HG03469 (cell line): ENCODE data around the gene SPPL2A.

Source experiments
- ATAC-seq: cut with Tn5 transposase; IDR thresholded peaks from one replicate; pipeline ENCODE4 v1.9.1; 2021; ENCODE audit warnings: mild to moderate bottlenecking, moderate library complexity, moderate number of reproducible peaks; ENCODE audit not compliant: unreplicated experiment

SPPL2A gene

DNA sequence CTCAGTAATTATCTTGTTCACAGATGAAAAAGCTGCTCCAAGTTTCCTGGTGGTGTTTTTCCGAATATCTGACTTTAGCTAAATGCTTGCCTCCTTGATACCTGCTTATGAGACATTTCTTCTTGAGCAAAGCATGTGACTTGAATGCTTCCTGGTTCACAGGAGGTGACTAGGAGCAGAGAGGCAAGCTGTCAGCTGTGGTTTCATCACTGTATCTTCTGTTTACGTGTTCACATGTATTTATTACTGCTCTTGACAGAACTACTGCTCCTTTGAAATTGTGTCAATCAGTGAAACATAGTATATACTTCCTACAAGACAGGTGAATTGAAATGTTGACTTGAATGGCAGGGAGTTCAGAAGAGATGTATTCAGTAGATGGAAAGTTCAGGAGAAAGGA is 8.9 kb upstream of the SPPL2A start:
- ATAC-seq = no peak

DNA sequence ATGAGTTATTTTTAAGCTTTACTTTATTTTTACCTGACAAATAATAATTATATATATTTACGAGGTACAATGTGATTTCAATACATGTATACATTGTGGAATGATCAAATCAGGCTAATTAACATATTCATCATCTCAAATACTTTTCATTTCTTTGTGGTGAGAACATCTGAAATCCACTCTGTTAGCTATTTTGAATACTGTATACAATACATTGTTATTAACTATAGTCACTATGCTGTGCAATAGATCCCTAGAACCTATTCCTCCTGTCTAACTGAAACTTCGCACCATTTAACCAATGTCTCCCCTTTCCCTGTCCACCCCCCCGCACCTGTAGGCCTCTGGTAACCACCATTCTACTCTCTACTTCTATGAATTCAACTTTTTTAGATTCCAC is 7.9 kb upstream of the SPPL2A start:
- ATAC-seq = no peak

DNA sequence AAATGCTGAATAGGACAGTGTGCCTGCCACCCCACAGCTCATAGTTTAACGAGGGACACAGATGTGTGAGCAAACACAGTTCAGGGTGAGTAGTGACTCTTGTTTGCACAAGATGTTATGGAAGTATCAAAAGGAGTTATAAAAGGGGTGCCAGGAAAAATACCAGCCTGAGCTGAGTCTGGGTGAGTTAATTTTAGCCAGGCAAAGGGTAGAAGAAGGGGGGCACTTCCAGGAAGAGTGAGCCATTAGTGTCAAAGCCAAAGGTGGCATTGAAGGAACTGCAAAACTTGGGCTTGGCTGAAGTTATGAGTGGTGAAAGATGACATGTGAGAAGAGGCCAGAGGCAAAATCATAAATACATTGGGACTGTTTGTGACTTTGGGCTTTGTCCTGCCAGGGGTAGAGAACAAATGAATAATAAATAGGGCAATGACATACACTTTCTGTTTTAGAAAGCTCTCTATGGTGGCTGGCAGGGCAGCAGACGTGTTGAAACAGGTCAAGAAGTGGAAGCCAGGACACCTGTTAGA is 1.9 kb upstream of the SPPL2A start:
- no peak for ATAC-seq

DNA sequence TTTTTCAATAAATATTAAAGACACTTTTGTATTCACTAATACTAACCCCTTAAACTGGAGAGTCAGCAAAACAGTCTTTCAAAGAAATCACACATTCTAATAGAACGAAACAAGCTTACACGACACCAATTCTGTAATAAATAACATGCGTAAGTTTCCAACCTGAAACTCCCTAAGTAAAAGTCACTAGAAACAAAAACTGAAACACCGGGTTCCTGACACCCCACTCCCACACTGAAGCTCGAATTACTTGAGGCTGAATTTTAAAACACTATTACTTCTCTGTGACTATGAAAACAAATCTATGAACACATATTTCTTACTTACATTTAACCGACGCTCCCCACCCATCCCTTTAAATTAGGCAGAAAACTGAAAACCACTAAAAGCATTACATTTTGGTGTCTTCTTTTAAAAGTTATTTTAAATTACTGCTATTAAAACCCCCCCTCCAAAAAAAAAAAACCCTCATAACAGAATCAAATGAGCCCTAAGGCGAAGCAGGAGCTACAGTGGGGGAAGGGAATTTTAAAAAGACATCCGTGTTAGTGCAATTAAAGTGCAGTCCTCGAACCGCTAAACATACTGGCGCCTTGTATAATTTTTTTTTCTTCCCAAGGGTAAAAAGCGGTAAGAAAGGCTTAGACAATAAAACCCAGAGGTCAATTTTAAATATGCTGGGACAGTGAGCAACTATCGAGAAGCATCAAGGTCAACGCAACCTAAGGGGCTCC is 878 bp downstream of the SPPL2A start:
- no peak for ATAC-seq

DNA sequence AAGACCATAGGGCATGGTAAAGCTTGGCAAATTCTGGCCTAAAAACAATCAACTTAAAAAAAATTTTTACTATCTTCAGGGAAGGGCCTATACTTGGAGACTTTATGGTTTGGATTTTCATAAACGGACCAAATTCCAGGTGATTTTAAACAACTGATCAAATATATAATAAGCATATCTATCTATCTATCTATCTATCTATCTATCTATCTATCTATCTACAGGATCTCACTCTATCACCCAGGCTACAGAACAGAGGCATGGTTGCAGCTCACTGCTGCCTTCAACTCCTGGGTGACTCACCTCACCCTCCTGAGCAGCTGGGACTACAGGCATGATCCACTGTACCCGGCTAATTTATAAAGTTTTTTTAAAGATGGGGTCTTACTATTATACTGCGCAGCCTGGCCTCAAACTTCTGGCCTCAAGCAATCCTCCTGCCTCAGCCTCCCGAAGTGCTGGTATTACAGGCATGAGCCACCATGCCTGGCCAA is 6.7 kb downstream of the SPPL2A start:
- no peak for ATAC-seq

DNA sequence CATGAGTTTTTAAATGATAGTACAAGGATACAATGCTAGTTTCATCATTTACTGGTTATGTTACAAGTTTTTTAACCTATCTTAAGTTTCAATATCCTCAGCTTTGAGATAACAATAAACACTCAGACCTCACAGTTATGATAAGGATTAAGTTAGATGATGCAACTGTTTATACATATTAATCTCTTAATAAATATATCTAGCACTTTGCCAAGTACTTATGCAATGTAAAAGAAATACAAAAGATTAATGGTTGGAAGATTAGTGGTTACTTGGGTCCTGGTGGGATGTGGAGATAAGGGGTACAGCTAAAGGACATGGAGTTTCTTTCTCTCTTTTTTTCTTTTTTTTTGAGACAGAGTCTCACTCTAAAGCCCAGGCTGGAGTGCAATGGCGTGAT is 12.0 kb downstream of the SPPL2A start:
- no peak for ATAC-seq

DNA sequence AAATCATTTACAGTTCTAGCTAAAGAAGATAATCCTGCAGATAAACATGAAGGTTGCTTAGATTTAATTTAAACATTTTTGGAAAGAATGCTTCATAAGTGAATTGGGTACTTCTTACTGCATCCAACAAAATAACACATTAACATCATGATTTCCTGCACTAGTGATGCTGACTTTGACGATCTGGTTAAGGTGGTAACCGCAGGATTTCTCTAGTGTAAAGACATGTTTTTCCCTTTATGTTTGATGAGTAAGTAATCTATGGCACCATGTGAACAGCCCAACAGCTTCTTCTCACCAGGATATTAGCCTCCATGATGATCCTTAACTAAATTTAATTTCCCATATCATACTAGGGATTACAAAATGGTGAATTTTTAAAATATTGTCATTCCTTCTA is 14.1 kb downstream of the SPPL2A start:
- no peak for ATAC-seq

DNA sequence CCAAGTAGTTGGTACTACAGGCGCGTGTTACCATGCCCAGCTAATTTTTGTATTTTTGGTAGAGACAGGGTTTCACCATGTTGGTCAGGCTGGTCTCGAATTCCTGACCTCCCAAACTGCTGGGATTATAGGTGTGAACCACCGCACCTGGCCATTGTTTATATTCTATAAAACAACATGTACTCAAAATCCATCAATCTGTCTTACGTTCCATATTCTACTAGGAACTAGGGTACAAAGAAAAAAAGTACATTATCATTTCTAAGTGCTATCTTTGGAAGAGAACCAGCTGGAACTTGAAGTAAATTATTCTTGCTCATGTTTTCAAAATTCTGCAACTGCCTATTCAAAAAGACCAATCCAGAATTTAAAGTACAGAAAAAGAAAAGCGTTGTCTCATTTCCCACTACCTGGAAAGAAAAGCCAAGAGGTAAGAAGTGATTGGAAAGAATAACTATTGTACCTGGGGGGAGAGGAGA is 15.2 kb downstream of the SPPL2A start:
- no peak for ATAC-seq

DNA sequence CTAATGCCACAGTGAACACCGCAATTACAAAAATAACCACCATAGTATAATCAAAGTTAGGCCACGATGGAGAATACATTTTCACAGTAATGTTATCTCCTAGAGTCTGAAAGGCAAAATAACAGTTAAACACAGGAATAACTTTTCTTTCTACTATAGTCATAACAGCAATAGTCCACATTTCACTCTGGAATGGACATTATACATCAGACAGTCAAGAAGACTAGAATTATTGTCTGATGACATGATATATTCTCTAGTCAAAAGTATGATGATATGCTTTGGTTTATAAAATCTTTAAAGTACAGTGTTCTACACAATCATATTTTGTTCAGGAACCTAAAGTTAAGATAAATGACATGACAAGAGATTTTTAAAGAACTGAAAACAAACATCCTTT is 18.0 kb downstream of the SPPL2A start:
- no peak for ATAC-seq

DNA sequence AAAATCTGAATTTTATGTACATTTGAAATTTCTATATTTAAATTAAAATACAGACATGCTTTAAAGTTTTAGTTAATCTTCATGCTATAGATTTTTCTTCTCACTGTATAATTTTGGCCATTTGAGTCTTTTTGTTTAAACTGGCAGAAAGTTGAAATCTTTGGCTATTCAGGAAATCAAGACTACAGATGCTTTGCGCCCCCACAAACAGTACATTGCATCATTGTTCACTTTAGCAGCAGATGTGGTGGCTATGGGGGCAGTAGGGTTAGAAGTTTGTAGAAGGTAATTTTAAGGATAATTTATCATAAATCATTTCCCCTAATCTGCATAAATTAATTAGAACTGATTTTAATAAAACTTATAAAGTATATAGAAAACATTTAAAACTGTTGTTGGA is 20.9 kb downstream of the SPPL2A start:
- no peak for ATAC-seq

DNA sequence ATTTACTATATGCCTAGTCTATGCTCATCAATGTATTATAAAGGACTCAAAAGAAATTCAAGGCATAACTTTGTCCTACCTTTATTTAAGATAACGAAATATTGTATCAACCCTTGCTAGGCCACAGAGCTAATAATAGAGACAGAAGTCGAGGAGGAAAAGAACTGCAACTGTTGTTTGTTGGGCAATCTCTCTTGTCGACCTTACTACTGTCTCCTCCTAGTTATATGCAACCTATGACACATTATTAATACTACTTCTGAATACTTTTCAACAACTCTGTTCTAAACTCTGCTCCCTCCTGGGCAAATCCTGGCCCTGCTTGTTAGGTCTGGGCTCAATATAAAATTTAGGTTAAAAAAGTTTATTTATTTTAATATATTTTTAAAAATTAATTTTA is 24.6 kb downstream of the SPPL2A start:
- ATAC-seq = no peak

DNA sequence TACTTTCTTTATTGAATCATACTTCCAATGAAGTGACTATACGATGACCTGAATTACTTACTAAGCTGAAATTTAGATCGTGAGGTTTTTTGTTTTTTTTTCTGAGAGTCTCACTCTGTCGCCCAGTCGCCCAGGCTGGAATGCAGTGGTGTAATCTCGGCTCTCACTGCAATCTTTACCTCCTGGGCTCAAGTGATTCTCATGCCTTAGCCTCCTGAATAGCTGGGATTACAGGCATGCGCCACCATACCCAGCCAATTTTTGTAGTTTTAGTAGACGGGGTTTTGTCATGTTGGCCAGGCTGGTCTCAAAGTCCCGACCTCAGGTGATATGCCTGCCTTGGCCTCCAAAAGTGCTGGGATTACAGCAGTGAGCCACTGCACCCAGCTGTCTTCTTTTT is 28.7 kb downstream of the SPPL2A start:
- ATAC-seq = no peak

DNA sequence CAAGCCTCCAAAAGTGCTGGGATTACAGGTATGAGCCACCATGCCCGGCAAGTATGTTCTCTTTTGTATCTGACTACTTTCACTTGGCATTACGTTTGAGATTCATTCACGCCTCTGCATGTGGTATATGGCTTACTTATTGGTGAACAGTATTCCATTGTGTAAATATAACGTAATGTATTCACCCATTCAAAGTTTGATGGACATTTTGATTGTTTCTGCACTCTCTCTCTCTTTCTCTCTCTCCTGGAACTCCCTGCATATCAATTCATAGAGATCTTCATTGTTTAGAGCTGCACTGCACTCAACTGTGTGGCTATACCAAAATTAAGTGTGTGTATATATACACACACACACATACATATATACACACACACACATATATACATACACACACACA is 30.4 kb downstream of the SPPL2A start:
- ATAC-seq = no peak

DNA sequence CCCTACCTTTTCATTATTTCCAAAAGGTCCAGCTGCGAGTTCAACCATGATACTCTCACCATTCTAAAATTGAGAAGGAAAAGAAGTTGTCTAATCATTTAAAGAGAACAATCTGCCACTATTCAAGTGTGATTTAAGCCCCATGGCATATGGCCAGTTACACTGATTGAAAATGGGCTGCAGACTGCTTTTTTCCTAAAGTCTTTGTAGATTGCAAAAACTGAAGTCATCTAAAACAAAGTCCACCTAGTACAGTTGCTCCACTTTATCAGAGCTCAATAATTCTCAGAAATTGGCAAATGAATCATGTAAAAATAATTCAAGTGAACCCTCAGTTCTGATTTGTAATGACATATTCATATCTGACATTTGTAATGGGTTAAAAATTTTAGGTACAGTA is 39.2 kb downstream of the SPPL2A start:
- no peak for ATAC-seq

DNA sequence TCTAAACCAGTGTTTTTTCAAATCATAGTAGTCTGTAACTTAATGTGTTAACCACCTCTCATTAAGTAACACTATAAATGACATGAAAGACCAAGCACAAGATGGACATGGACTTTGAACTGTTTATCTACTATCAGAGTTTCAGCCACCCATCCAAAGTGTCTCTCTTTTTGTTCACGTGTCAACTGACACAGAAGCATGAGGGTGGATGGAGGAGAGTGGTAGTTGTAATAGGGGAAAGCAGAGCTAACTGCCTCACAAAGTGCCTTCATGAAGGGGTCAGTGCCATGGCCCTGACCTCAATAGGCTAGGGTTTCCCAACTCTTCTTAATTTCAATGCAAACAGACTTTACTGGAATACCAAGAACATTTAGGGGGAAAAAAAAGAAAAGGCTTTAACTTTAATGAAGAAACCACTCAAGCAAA is 46.8 kb downstream of the SPPL2A start:
- no peak for ATAC-seq

DNA sequence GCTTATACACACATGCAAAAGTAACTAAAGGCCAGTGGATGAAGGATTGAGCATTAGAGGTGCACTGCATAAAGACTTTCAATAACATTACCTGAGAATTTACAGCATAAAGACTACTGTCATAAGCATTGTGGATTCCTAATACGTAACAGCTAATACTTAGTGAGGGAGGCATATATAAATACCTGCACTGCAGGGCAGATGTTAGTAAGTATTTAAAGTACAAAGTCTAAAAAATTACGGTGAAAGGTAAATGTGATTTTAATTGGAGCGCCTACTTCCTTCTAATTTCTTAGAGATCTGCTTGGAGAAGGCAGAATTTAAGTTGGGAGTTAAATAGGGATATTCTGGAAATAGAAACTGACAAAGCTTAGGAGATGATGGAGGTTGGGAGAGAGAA is 53.5 kb downstream of the SPPL2A start:
- ATAC-seq = no peak

DNA sequence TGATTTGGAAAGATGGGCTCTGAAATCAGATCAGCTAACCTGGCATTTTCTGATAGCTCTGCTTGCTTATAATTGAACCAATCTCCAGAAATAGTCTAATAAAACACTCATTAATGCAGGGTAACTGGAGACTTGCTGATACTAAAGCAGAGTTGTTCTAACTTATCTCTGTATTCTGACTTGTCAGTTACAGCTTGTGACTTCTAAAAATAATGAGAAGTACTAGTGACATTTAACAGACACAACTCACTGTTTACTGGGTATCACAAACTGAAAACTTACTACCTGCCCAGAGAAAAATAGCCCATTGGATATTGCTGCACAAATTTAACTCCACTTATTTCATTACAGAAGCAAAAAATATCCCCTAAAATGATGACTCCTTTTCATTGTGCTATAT is 54.9 kb downstream of the SPPL2A start:
- no peak for ATAC-seq

DNA sequence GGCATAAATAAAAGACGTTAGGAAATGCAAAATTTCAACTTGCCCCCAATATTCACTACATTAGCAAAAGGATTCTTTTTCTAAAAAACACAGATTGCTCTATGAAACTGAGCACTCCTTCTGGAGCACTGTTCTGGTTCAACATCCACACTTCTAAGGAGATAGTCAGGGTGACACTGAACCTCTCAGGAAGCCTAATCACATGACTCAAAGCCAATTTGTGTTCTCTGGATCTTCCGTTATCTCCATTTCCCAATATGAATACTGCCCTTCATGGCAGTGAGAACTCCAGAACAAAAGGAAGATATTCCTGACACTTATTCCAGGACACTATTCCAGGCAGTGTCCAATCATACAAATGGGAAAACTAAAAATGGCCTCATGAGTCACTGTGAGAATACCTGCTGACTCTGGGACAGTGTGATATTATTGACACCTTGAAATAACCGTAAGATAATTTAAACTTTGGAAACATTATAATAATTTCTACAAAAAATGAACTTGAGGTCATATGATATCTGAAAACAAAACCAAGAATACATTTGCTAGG is 57.6 kb downstream of the SPPL2A start:
- no peak for ATAC-seq

DNA sequence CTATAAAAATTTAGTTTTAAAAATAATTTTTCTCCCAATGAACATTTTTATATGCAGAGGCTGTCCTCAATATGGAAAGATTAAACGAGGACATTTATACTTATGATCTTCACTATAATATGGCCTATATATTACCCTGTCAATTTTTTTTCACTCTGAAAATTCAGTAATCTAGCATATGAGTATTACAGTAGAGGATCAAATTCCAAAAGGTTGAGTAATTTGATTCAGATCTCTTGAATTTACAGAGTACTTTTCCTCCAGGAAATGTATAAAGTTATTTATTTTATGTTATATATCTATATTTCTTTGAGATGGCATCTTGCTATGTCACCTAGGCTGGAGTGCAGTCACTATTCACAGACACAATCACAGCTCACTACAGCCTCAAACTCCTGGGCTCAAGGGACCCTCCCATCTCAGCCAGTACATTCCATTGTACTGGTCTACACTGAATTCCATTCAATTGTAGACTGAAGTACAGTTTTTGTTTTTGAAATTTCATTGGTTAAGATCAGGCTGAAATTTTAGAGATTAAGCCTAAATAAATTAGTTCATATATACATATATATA is 62.7 kb downstream of the SPPL2A start:
- ATAC-seq = no peak

DNA sequence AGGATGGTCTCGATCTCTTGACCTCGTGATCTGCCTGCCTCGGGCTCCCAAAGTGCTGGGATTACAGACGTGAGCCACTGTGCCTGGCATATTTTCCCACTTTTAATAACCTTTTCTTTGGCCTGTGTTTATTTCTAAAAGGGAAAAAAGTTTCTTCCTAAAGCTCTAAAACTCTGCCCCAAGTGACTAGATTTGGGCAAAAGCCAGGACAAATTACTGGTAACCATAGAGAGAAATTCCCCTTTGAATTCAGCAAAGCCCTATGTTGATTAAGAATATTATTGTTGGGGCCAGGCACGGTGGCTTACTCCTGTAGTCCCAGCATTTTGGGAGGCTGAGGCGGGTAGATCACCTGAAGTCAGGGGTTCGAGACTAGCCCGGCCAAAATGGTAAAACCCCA is 67.4 kb downstream of the SPPL2A start:
- ATAC-seq = no peak

DNA sequence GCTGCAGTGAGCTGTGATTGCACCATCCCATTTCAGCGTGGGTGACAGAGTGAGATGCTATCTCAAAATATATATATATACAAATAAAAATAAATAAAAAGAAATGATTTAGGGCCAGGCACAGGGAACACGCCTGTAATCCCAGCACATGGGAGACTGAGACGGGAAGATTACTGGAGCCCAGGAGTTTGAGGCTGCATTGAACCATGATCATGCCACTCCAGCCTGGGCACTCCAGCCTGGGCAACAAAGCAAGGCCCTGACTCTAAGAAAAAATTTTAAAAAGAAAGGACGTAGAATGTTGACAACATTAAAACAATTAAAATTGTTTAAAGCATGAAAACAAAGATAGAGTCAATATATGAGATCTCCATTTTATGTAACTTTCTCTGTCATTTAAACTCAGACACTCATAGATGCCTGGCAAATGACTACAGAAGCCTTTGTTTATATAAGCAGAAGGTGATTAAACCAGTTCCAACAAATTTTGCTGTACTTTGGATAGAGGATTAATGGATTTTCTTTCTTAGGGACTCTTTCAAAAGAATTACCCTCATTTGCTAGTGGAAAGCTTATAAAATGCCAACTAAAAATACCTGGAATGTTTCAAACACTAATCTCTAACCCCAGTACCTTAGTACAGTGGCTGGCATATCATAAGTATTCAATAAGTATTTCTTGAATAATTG is 68.3 kb downstream of the SPPL2A start:
- ATAC-seq = no peak
